Skeletal muscle tissue (tissue), 4 donors: ENCODE data around the gene DLG2. TPM values are rescaled to one million over a fixed set of nuclear protein-coding genes. Genes with fewer than 3 reads are reported as not detected.
A peak's percentile ranks its signal among the peaks of the same experiment; 100 is the strongest.
"Not testable (repeated sequence)": the region's sequence is repeated elsewhere in the genome, so short reads cannot be mapped to it uniquely, and the experiment has no call there.

Experiments
- H3K27ac ChIP-seq: one replicate; pipeline ENCODE4 v1.7.0; 2013; ENCODE audit warnings: mild to moderate bottlenecking, low read depth, low read length, inconsistent platforms
- H3K27me3 ChIP-seq, 3 donors: one replicate each; pipeline ENCODE4 v1.7.0; 2013; ENCODE audit warnings: low read length in 3 of 3; ENCODE audit not compliant: control insufficient read depth in 3 of 3, insufficient read depth in 3 of 3
- H3K36me3 ChIP-seq, 3 donors: one replicate each; pipeline ENCODE4 v1.7.0; 2013; ENCODE audit warnings: low read length in 3 of 3; ENCODE audit not compliant: control insufficient read depth in 3 of 3, insufficient read depth in 3 of 3
- H3K4me1 ChIP-seq, 3 donors: one replicate each; pipeline ENCODE4 v1.7.0; 2013; ENCODE audit warnings: low read length in 3 of 3, mild to moderate bottlenecking in 3 of 3; ENCODE audit not compliant: control insufficient read depth in 3 of 3, insufficient read depth in 3 of 3
- H3K4me3 ChIP-seq, 3 donors: one replicate each; pipeline ENCODE4 v1.7.0; 2013; ENCODE audit warnings: low read length in 3 of 3
- H3K9ac ChIP-seq, 3 donors: one replicate each; pipeline ENCODE4 v1.7.0; 2013; ENCODE audit warnings: low read length in 3 of 3, mild to moderate bottlenecking in 3 of 3, moderate library complexity in 2 of 3, low read depth in 1 of 3
- H3K9me3 ChIP-seq, 3 donors: one replicate each; pipeline ENCODE4 v1.7.0; 2013; ENCODE audit warnings: low read length in 3 of 3; ENCODE audit not compliant: control insufficient read depth in 3 of 3
- total RNA-seq: library from RNA; depleted of rRNA; stranded (reverse); fragments of >200 nt; gene quantifications from one replicate; pipeline ENCODE4 v1.2.3, GENCODE V29; 2014
- donor health status: Osteomylitis.

Gene DLG2
- total RNA-seq, 1 donor from 2014 or later: 18.3 TPM

DNA sequence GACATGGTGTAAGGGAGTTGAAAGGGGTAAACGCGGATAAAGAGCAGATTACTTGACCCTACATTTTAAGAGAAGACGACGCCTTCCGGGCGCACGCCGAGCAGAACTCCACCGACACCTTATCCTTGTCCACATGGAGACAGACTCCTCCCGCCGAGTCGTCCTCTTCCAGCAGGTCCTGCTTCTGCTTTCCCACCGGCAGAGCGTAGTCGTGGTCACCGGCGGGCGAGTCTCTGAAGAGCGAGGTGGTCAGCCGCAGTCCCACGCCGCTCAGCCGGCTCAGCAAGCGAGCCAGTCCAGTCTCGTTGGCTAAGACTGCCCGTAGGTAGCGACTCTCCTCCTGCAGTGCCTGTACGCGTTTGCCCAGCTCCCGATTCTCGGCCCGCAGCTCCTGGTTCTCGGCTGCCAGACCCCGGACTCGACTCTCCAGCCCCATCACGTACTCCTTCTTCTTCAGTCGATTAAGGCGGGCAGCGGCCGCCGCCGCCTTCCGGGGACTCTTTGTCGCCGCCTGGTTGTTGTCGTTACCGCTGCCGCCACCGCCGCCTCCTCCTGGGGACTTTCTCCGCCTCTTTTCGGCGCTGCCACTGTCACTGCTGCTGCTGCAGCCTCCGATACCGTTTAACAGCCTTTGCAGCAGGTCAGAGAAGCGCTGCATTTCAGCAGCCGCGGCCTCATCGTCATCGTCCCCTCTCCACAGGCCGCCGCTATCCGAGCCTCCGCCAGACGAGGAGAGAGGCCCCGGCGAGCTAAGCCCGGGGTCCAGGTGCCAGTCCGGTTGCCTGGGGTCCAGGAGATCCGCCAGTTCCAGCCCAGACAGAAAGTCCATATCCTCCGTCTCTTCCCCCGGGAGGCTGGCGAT is 36.8 kb upstream of the DLG2 start:
- Histone ChIP-seq H3K9me3 (no peaks in the 10 kb centered on the region), H3K4me1 (peaks cover 14 to 36% (median 18%) of the 10 kb centered on the region in 3 donors), H3K27me3 (no peaks in the 10 kb centered on the region), H3K36me3 (peaks cover 0 to 16% (median 7%) of the 10 kb centered on the region in 3 donors), H3K4me3 (peak overlapping the region; percentile 84 to 96 (median 88)), H3K27ac (peak overlapping the region; percentile 98), H3K9ac (peak overlapping the region; percentile 92 to 97 (median 96))

GRCh38 chr11:85663080-85663752 is 36.1 kb upstream of the DLG2 start:
- no peaks in the 10 kb centered on the region for H3K9me3 ChIP-seq
- peaks cover 0 to 21% (median 7%) of the 10 kb centered on the region in 3 donors for H3K36me3 ChIP-seq
- H3K4me3 ChIP-seq: peak overlapping the region; percentile 84 to 96 (median 88)
- peak overlapping the region; percentile 98 for H3K27ac ChIP-seq
- H3K27me3 ChIP-seq: no peaks in the 10 kb centered on the region
- peak overlapping the region; percentile 92 to 97 (median 96) for H3K9ac ChIP-seq
- H3K4me1 ChIP-seq: peaks cover 14 to 36% (median 18%) of the 10 kb centered on the region in 3 donors

- no peaks in the 10 kb centered on the region for H3K27me3 ChIP-seq
- no peak overlapping the region for H3K27ac ChIP-seq
- peak overlapping the region; percentile 23 to 96 (median 88) for H3K4me3 ChIP-seq
- H3K9me3 ChIP-seq: no peaks in the 10 kb centered on the region
- H3K36me3 ChIP-seq: peaks cover 0 to 24% (median 7%) of the 10 kb centered on the region in 3 donors
- H3K9ac ChIP-seq: peak overlapping the region; percentile 1 to 92 (median 51)
- peaks cover 14 to 36% (median 18%) of the 10 kb centered on the region in 3 donors for H3K4me1 ChIP-seq
Observed at GRCh38 chr11:85661972-85662664, 35.0 kb upstream of the DLG2 start.

DNA sequence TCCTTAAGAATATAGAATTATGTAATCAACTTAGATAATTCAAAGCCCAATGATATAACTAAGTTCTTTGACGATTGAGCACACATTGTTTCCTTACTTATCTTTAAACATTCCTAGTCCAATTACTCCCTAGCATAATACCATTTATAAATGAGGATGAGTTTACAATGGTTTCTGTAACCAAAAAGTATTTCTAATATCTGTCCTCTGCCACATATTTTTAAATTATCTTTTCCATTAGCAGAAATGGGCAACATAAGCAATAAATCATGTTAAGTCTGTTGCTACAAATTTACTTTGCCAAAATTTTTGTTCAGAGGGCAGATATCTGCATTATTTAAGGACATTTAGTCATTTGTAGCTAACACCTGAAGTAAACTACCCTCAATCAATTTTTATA is 31.0 kb upstream of the DLG2 start:
- peaks cover 12 to 32% (median 16%) of the 10 kb centered on the region in 3 donors for H3K4me1 ChIP-seq
- no peak overlapping the region for H3K4me3 ChIP-seq
- no peaks in the 10 kb centered on the region for H3K9me3 ChIP-seq
- H3K27me3 ChIP-seq: no peaks in the 10 kb centered on the region
- no peak overlapping the region for H3K9ac ChIP-seq
- no peak overlapping the region for H3K27ac ChIP-seq
- H3K36me3 ChIP-seq: peaks cover 0 to 35% (median 28%) of the 10 kb centered on the region in 3 donors

GRCh38 chr11:85656777-85657176 is 29.6 kb upstream of the DLG2 start:
- Histone ChIP-seq H3K27ac (no peak overlapping the region), H3K9ac (no peak overlapping the region), H3K9me3 (no peaks in the 10 kb centered on the region), H3K4me1 (peaks cover 5 to 21% (median 6%) of the 10 kb centered on the region in 3 donors), H3K4me3 (no peak overlapping the region), H3K36me3 (peaks cover 0 to 36% (median 25%) of the 10 kb centered on the region in 3 donors), H3K27me3 (no peaks in the 10 kb centered on the region)

- H3K36me3 ChIP-seq: peaks cover 0 to 33% (median 28%) of the 10 kb centered on the region in 3 donors
- H3K27ac ChIP-seq, H3K27me3 ChIP-seq, H3K4me3 ChIP-seq, H3K9ac ChIP-seq, H3K4me1 ChIP-seq, H3K9me3 ChIP-seq: not testable (repeated sequence)
Observed at GRCh38 chr11:85654343-85654742, 27.2 kb upstream of the DLG2 start.

GRCh38 chr11:85652786-85653447 is 25.8 kb upstream of the DLG2 start:
- Histone ChIP-seq H3K36me3 (peaks cover 0 to 31% (median 20%) of the 10 kb centered on the region in 3 donors), H3K27me3 (no peaks in the 10 kb centered on the region), H3K9me3 (no peaks in the 10 kb centered on the region), H3K4me3 (no peak overlapping the region), H3K9ac (no peak overlapping the region), H3K27ac (no peak overlapping the region), H3K4me1 (peaks cover 3 to 16% (median 6%) of the 10 kb centered on the region in 3 donors)

DNA sequence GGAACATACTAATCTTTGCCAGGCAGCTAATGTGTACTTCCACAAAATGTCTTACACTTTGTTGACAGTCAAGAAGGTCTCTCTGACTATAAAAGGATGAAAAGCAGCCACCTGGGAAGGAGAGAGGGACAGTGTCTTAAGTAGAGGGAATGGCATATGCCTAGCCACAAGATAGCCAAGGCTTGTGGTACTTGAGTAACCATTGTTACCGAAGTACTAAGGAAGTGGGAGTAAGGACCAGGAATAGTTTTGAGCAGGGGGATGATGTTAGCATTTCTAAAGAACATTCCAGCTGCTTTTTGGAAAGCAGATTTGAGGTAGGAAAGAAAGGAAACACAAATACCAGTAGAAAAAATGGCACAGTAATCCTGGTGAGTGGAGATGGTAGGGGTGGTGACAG is 24.0 kb upstream of the DLG2 start:
- no peak overlapping the region for H3K4me3 ChIP-seq
- no peak overlapping the region for H3K27ac ChIP-seq
- H3K36me3 ChIP-seq: peaks cover 0 to 22% (median 15%) of the 10 kb centered on the region in 3 donors
- H3K27me3 ChIP-seq: no peaks in the 10 kb centered on the region
- peaks cover 7 to 17% (median 12%) of the 10 kb centered on the region in 3 donors for H3K4me1 ChIP-seq
- H3K9ac ChIP-seq: no peak overlapping the region
- no peaks in the 10 kb centered on the region for H3K9me3 ChIP-seq

DNA sequence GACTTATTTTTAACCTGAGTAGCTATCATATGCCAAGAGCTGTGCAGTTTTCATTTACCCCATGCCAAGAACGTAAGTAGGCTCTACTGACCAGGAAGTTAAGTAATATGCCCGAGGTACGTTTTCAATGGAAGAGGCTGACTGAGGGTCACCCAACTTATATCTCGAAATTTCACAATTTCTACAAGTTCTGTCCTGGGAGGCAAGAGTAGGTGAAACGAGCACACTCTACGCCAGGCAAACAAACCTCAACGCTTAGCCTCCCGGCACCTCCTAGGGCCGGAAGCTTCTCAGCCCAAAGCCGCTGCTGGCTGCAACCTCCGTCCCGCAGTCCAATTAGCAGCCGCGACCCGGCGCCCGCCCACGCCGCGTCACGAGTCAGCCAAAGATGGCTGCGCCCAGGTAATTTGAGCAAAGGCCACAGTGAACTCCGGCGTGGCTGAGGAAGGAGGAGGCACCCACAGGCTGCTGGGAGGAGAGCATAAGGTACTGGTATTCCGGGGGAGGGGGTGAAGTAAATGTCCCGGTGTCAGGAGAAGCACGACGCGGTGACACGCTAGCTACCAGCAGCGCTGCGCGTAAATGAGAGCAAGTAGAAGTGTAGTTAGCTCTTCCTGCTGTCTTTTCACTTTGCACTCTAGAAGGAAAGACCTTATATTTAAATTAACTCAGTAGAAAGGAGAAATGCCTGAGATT is 20.6 kb upstream of the DLG2 start, which contains the start of gene TMEM126A:
TMEM126A (plus strand) TSS at position 364 of the 696 bp plus-strand sequence. CDS start 2,289 bp downstream, outside the sequence.
- Histone ChIP-seq H3K4me1 (peaks cover 7 to 21% (median 15%) of the 10 kb centered on the region in 3 donors), H3K4me3 (peak within 1 kb of the TSS; percentile 92 to 94 (median 92)), H3K9me3 (no peaks in the 10 kb centered on the region), H3K36me3 (peaks cover 0 to 9% (median 7%) of the 10 kb centered on the region in 3 donors), H3K27me3 (no peaks in the 10 kb centered on the region), H3K9ac (peak within 1 kb of the TSS; percentile 84 to 92 (median 90)), H3K27ac (peak within 1 kb of the TSS; percentile 84)
